Measurements from ENCODE around the gene PPP6R1.

DNA sequence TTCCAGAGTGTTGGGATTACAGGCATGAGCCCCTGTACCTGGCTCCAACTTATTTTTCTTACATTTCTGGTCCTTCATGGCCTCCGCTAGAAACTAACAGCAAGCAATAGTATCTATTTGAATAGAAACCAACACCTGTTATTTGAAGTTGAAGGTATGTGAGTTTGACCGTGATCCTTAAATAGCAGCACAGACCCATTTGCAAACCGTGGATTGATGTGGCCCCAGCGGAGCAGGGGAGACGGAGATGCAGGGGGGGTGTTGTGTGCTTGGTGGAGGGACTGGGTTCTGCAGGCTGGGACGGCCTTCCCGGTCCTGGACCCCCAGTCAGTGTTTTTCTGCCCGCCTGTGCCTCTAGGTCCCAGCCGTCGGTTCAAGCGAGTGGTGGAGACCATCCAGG, 49.5 kb upstream of the PPP6R1 start:
- TF ChIP-seq, protein P1, sequence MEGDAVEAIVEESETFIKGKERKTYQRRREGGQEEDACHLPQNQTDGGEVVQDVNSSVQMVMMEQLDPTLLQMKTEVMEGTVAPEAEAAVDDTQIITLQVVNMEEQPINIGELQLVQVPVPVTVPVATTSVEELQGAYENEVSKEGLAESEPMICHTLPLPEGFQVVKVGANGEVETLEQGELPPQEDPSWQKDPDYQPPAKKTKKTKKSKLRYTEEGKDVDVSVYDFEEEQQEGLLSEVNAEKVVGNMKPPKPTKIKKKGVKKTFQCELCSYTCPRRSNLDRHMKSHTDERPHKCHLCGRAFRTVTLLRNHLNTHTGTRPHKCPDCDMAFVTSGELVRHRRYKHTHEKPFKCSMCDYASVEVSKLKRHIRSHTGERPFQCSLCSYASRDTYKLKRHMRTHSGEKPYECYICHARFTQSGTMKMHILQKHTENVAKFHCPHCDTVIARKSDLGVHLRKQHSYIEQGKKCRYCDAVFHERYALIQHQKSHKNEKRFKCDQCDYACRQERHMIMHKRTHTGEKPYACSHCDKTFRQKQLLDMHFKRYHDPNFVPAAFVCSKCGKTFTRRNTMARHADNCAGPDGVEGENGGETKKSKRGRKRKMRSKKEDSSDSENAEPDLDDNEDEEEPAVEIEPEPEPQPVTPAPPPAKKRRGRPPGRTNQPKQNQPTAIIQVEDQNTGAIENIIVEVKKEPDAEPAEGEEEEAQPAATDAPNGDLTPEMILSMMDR (conservative IDR thresholded peaks at IDR 0.05 in 1 of 2, IDR thresholded peaks at IDR 0.05 in 1 of 2; ENCODE audit: low read depth in 1 of 2, low read length in 2 of 2): no peak
- no peak for TF ChIP-seq EZH2 (IDR thresholded peaks at IDR 0.05; ENCODE audit: low read length, missing control alignments)

All from fibroblast of lung (primary cell).